Cardiac septum (tissue), 1 donor: ENCODE data around the gene TEX19. TPM values are rescaled to one million over a fixed set of nuclear protein-coding genes. Genes with fewer than 3 reads are reported as not detected.

Source experiments
- DNase-seq: peaks from one replicate; pipeline ENCODE4 v3.0.0-alpha.2; 2020; ENCODE audit warnings: low spot score
- intact Hi-C: fragments of 100-400 bp; cut with DNase I; formaldehyde crosslinking; loops from one replicate; pipeline ENCODE4 v1.14.0; 2022
- total RNA-seq: library from RNA; stranded (reverse); fragmentation: NEBNext Ultra II Directional; extraction: Animal tissue kit (Norgen Biotek cat#: 25700); gene quantifications from one replicate; pipeline ENCODE4 v1.2.1, GENCODE V29; 2021
- donor health status: DM: no; HTN: no; CAD: no.

The TEX19 gene
- total RNA-seq, 1 donor from 2014 or later: not detected

DNA sequence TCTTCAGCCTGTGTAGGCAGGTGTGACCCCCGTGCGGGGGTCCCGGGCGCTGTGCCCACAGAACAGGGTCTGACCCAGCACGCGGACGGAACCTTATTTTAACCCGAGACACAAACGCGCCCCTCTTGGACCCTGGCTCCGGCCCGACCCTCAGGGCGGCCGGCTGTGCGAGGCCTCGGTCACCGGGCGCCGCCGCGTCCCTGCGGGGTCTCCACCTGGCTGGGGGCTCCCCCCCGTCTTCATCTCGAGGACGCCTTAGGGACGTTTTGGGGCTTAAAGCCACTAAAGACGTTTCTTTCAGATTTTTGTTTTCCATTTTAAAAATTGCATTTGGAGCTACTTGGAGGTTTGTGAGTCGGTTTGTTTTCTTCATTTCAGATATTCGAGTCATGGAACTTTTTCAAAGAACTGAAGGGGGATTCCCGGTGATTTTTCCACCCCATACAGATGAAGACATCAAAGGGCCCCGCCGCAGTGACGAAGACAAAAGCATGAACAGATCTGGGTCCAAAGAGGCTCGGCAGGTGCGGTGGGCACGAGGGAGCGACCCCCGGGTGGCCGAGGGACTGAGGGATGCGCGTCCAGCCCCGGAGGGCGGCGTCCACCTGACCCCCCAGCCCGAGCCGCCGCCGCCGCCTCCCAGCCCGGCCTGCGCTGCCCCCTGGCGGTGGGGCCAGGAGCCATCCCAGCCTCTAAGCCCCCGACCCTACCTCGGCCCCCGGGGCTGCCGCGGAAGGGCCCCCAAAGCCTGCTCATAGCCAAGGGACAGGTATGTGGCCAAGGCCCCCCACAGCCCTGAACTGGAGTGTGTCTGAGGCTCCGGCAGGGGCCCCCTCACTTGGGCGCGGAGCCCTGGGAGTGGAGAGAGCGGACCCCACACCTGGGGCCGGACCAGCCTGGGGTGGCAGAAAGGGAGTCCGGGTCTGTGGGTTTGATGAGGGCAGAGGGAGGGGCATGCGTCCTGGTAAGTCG, 37.8 kb upstream of the TEX19 start:
- intact Hi-C loops: loop anchor here (2.0 to 5.0 kb wide), 2 partner anchors 84 to 114 kb away; no protein-coding TSS in a partner anchor
- DNase-seq: no peak

- intact Hi-C loops: loop anchor here (2.0 to 5.0 kb wide), 2 partner anchors 85 to 115 kb away; no protein-coding TSS in a partner anchor
- no peak for DNase-seq
Observed at GRCh38 chr17:82321947-82322466, 37.0 kb upstream of the TEX19 start.

- intact Hi-C loops: loop anchor here (5.0 kb wide), 1 partner anchor 115 kb away; no protein-coding TSS in a partner anchor
- DNase-seq: no peak
Observed at GRCh38 chr17:82322526-82323453, 36.3 kb upstream of the TEX19 start.

DNA sequence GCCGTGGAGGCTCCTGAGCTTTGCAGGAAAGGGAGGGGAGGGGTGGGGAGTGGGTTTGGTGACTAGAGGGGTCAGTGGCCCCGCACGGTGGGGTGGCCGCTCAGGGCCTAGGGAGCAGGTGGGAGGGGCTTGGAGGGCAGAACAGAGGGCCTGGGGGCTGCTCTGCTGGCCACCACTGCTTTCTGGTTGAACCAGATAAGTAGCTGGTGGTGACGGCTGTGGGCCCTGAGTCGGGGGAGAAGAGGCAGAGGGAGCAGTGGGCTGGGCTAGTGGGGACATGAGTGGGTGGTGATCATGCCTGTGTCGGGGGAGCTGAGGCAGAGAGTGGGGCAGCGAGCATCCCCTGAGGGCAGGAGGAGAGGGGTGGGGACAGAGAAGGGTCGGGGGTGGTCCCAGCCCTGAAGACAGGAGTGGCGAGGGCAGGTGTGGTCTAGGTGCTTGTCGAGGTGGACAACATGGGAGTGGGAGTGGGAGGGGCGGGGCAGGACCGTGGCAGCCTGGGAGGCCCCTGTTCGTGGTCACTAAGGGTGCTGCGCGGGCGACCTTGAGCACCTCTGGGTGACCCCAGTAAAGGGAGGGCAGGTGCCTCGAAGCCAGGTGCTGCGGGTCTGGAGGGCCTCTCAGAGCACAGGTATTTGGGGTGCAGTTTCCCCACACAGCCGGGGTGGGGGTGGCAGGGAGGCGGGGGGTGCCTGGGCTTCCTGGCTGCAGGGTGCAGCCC, 35.4 kb upstream of the TEX19 start:
- intact Hi-C loops: loop anchor here (5.0 kb wide), 1 partner anchor 116 kb away; no protein-coding TSS in a partner anchor
- no peak for DNase-seq

- intact Hi-C loops: loop anchor here (5.0 kb wide), 1 partner anchor 117 kb away; no protein-coding TSS in a partner anchor
- DNase-seq: no peak
Observed at GRCh38 chr17:82324566-82325285, 34.3 kb upstream of the TEX19 start.

- intact Hi-C loops: no loop called here
- no peak for DNase-seq
Observed at GRCh38 chr17:82325286-82326180, 33.5 kb upstream of the TEX19 start.

GRCh38 chr17:82327289-82327688, 31.8 kb upstream of the TEX19 start:
- no peak for DNase-seq
- intact Hi-C loops: no loop called here

- intact Hi-C loops: no loop called here
- DNase-seq: no peak
Observed at GRCh38 chr17:82327757-82328140, 31.3 kb upstream of the TEX19 start.

- intact Hi-C loops: no loop called here
- no peak for DNase-seq
Observed at GRCh38 chr17:82328141-82328993, 30.7 kb upstream of the TEX19 start.

GRCh38 chr17:82328994-82329507, 30.0 kb upstream of the TEX19 start:
- intact Hi-C loops: no loop called here
- no peak for DNase-seq

DNA sequence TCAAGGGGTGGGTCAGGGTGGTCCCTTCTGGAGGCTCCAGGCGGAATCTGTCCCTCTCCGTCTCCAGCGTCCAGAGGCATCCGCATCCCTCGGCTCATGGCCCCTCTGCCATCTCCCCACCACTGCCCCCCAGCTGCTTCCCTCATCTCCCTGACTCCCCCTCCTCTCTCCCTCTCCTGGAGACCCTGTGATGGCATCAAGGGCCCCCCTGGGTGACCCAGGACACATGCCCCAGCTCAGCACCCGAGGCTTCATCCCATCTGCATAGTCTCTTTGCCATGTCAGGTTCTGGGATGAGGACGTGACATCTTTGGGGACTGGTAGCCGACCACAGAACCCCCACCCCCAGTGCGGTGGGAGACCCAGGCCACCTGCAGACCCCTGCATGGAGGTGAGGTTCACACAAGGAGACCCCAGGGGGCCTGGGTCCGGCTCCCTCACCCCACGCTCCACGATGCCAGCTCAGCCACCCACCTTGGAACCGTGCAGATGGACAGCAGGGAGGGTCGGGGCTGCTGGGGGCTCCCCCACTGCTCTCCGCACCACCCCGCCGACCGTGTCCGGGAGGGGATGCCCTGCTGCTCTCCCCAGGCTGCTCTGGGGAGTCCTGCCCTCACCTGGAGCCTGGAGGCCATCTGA, 29.2 kb upstream of the TEX19 start:
- intact Hi-C loops: no loop called here
- no peak for DNase-seq

DNA sequence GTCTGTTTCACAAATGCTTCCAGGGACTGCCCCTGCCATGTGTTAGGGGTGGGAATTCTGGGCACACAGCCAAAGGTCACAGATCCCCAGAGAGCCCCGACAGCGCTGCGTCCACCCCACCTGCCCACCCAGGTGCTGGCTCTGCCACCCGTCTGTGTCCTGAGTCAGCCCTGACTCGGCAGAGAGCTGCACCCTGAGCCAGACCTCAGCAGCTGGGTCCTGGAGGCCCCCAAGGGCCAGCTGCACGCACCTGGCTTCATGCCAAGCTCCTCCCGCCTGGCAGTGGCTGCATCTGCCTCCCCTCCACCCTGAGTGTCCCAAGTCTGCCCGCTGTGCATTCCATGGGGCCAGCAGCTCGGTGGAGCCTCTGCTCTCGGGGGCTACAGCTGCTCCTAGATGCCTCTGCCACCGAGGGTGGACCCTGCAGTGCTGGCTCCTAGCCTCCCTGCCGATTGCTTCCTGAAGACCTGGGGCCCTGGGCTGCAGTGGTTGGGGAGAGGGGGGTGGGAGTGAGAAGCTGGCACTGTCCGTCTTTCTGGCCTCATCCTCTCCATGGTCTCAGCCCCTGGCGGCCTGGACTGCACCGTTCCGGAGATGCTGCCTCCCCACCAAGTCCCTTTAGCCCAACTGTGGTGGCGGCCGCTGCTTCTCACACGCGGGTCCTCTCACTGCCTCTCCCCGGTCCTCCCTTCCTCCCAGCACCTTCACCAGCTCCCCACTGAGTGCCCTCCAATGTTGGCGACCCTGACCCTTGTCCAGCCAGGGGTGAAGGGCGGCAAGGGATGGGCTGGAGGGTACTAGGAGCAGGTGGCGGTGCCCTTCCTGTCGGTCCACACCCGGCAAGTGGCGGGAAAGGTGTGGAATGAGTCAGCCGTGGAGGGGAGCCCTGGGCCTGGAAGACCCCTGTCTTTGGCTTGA, 28.5 kb upstream of the TEX19 start:
- no peak for DNase-seq
- intact Hi-C loops: no loop called here

DNA sequence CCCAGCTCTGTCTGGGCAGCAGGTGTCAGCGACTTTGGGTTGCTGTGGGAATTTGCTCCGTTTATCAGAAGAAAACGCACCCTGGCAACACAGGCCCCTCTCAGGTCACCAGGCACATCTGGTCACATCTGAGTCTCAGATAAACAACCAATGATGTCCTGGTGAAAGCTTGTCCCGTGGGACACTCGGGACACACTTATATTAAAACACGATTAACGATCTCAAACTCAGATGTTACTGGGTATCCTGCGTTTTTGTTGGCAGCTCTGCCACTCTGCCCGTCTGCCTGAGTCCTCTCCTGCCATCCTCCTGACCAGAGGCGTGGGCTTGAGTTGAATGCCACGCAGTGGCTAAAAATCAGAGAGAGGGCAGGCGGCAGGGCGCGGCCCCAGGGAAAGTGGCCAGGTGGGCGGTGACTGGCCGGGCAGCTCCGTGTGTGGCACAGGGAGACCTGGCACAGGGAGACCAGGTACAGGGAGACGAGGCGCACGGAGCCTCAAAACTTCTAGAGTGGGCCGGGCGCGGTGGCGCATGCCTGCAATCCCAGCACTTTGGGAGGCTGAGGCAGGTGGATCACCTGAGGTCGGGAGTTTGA, 27.6 kb upstream of the TEX19 start:
- intact Hi-C loops: no loop called here
- DNase-seq: no peak

- DNase-seq: peak; percentile 90
- intact Hi-C loops: no loop called here
Observed at GRCh38 chr17:82332669-82333278, 26.3 kb upstream of the TEX19 start.
